ENCODE data around the gene WIPI1. TPM values are rescaled to one million over a fixed set of nuclear protein-coding genes. Genes with fewer than 3 reads are reported as not detected.

Gene WIPI1
- 100 to 1,000 TPM in 2 of 4 donors, 10 to 100 TPM in 2; 62.6 to 313 (median 97.1) TPM for total RNA-seq

DNA sequence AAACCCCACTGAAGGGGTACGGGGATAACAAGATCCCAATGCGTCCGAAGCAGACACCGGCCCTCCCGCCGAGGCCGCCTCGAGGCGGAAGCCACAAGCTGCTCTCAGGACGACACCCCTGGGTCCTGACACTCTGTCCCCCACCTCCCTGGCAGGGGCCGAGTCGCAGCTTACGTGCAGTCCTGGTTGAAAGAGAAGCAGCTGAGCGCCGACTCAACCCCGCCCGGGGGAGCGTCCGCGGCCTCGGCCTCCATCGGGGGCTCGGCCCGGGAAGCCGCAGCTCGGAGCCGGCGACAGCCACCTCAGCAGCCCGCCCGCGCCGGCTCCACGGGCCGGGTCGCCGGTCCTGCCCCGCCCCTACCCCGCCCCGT is at the start of gene WIPI1:
Gene WIPI1, minus strand, starts transcription at position 329 of the 371 bp plus-strand sequence. Its CDS starts 75 bp downstream, at position 254.
- H3K9me3 ChIP-seq: no peaks in the 10 kb centered on the region
- no peak for TF ChIP-seq EP300 (IDR thresholded peaks at IDR 0.05; ENCODE audit: low read depth)
- TF ChIP-seq POLR2AphosphoS5 (IDR thresholded peaks at IDR 0.05): peak in 1 of 3 donors; percentile 35
- TF ChIP-seq, protein P1, sequence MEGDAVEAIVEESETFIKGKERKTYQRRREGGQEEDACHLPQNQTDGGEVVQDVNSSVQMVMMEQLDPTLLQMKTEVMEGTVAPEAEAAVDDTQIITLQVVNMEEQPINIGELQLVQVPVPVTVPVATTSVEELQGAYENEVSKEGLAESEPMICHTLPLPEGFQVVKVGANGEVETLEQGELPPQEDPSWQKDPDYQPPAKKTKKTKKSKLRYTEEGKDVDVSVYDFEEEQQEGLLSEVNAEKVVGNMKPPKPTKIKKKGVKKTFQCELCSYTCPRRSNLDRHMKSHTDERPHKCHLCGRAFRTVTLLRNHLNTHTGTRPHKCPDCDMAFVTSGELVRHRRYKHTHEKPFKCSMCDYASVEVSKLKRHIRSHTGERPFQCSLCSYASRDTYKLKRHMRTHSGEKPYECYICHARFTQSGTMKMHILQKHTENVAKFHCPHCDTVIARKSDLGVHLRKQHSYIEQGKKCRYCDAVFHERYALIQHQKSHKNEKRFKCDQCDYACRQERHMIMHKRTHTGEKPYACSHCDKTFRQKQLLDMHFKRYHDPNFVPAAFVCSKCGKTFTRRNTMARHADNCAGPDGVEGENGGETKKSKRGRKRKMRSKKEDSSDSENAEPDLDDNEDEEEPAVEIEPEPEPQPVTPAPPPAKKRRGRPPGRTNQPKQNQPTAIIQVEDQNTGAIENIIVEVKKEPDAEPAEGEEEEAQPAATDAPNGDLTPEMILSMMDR (IDR thresholded peaks at IDR 0.05): no peak
- peak; percentile 7 for TF ChIP-seq POLR2A (IDR thresholded peaks at IDR 0.05)
- in situ Hi-C loops (cut with MboI; ENCODE audit: low pct_ligation_motif_present in 1 of 4, low pct_unique_long_range_greater_than_20kb in 1 of 4, low sequenced_read_pairs in 3 of 4): loop anchor here in 2 of 4 donors (10.0 to 25.0 kb wide), 2 partner anchors 202 to 295 kb away; no protein-coding TSS in a partner anchor
- H3K36me3 ChIP-seq: no peaks in the 10 kb centered on the region
- intact Hi-C loops (cut with DNase I; ENCODE audit: low total_unique reads): no loop called here
- H3K27ac ChIP-seq: peak within 1 kb of the TSS; percentile 96 to 99 (median 98)
- H3K4me1 ChIP-seq: peaks cover 14 to 57% (median 36%) of the 10 kb centered on the region in 4 donors
- 0% methylated on average over 3 of the region's 39 CpGs; no CpG with 5 or more reads in 1 of the 2 donors for WGBS, 2 donors (ENCODE audit: low coverage in 1 of 2)
- peak; percentile 58 for DNase-seq
- no peaks in the 10 kb centered on the region for H3K27me3 ChIP-seq
- peak within 1 kb of the TSS; percentile 64 to 89 (median 76) for H3K4me3 ChIP-seq

- no peak for TF ChIP-seq POLR2AphosphoS5 (IDR thresholded peaks at IDR 0.05)
- no peak for TF ChIP-seq EP300 (IDR thresholded peaks at IDR 0.05; ENCODE audit: low read depth)
- no peak for TF ChIP-seq POLR2A (IDR thresholded peaks at IDR 0.05)
- TF ChIP-seq, protein P1 (IDR thresholded peaks at IDR 0.05): no peak
- DNase-seq: no peak
- peaks cover 0 to 7% (median under 1%) of the 10 kb centered on the region in 4 donors for H3K4me1 ChIP-seq
- WGBS, 2 donors (ENCODE audit: low coverage in 1 of 2): 91 to 97% methylated on average over 1 of the region's 1 CpG
- no peaks in the 10 kb centered on the region for H3K36me3 ChIP-seq
- in situ Hi-C loops (cut with MboI; ENCODE audit: low pct_ligation_motif_present in 1 of 4, low pct_unique_long_range_greater_than_20kb in 1 of 4, low sequenced_read_pairs in 3 of 4) (no loop called here), intact Hi-C loops (cut with DNase I; ENCODE audit: low total_unique reads) (no loop called here)
- H3K27me3 ChIP-seq: no peaks in the 10 kb centered on the region
- no peak overlapping the region for H3K27ac ChIP-seq
- H3K4me3 ChIP-seq: no peak overlapping the region
- H3K9me3 ChIP-seq: no peaks in the 10 kb centered on the region
These were observed 48.7 kb upstream of the WIPI1 start for GRCh38 chr17:68505951-68506350.

DNA sequence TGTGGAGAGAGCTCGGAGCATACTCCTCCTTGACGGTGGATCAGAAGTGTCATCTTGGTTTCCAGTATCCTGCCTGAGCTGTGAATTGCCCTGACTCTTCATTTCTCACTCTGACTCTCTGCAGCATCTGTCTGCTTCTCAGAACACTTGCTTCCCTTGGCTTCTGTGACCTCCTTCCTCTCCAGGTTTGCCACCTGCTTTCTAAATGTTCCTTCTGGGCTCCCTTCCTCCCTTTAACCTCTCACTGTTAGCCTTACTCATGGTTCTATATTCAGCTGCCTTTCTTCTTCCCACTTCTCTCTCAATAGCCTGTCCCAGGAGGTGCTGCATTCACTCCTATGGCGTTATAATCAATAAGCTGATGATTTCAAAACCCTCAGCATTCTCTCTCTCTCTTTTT is 43.8 kb upstream of the WIPI1 start:
- no peak for DNase-seq
- in situ Hi-C loops (cut with MboI; ENCODE audit: low pct_ligation_motif_present in 1 of 4, low pct_unique_long_range_greater_than_20kb in 1 of 4, low sequenced_read_pairs in 3 of 4): no loop called here
- Histone ChIP-seq H3K4me1 (peaks cover 0 to 19% (median 7%) of the 10 kb centered on the region in 4 donors), H3K36me3 (no peaks in the 10 kb centered on the region), H3K9me3 (no peaks in the 10 kb centered on the region), H3K4me3 (no peak overlapping the region), H3K27me3 (no peaks in the 10 kb centered on the region), H3K27ac (no peak overlapping the region)
- 72 to 84% methylated on average over 3 of the region's 3 CpGs for WGBS, 2 donors (ENCODE audit: low coverage in 1 of 2)
- TF ChIP-seq POLR2AphosphoS5 (IDR thresholded peaks at IDR 0.05): no peak
- no peak for TF ChIP-seq POLR2A (IDR thresholded peaks at IDR 0.05)
- TF ChIP-seq, protein P1 (IDR thresholded peaks at IDR 0.05): no peak
- no peak for TF ChIP-seq EP300 (IDR thresholded peaks at IDR 0.05; ENCODE audit: low read depth)
- intact Hi-C loops (cut with DNase I; ENCODE audit: low total_unique reads): no loop called here

- no peaks in the 10 kb centered on the region for H3K9me3 ChIP-seq
- WGBS, 2 donors (ENCODE audit: low coverage in 1 of 2): 89 to 92% methylated on average over 2 to 5 of the region's 5 CpGs
- H3K4me1 ChIP-seq: peaks cover 0 to 19% (median 7%) of the 10 kb centered on the region in 4 donors
- no peaks in the 10 kb centered on the region for H3K27me3 ChIP-seq
- H3K27ac ChIP-seq: no peak overlapping the region
- H3K36me3 ChIP-seq: no peaks in the 10 kb centered on the region
- intact Hi-C loops (cut with DNase I; ENCODE audit: low total_unique reads): no loop called here
- no peak overlapping the region for H3K4me3 ChIP-seq
- in situ Hi-C loops (cut with MboI; ENCODE audit: low pct_ligation_motif_present in 1 of 4, low pct_unique_long_range_greater_than_20kb in 1 of 4, low sequenced_read_pairs in 3 of 4): no loop called here
- TF ChIP-seq EP300 (IDR thresholded peaks at IDR 0.05; ENCODE audit: low read depth) (no peak), POLR2A (IDR thresholded peaks at IDR 0.05) (no peak), POLR2AphosphoS5 (IDR thresholded peaks at IDR 0.05) (no peak)
- TF ChIP-seq, protein P1 (IDR thresholded peaks at IDR 0.05): no peak
- no peak for DNase-seq
These were observed 42.3 kb upstream of the WIPI1 start for GRCh38 chr17:68499587-68499986.
